Kasumi-1 (cell line): Measurements from ENCODE around the gene TEC.
"Not testable (repeated sequence)": the region's sequence is repeated elsewhere in the genome, so short reads cannot be mapped to it uniquely, and the experiment has no call there.

Source experiments
- DNase-seq, 2 experiments: peaks; one replicate each; lab custom pipeline; 2025; lab: John Stamatoyannopoulos, UW

The TEC gene

GRCh38 chr4:48196758-48197504 lies 72.7 kb downstream of the TEC start:
- peak in 1 of 2 experiments; percentile 22 for DNase-seq

GRCh38 chr4:48195853-48196252 lies 73.8 kb downstream of the TEC start:
- no peak for DNase-seq

GRCh38 chr4:48195374-48195773 lies 74.3 kb downstream of the TEC start:
- DNase-seq: no peak

GRCh38 chr4:48194971-48195370 lies 74.7 kb downstream of the TEC start:
- peak; percentile 25 to 50 for DNase-seq

- no peak for DNase-seq
These were observed 75.6 kb downstream of the TEC start for GRCh38 chr4:48193921-48194468.

- no peak for DNase-seq
These were observed 76.4 kb downstream of the TEC start for GRCh38 chr4:48193096-48193836.

- DNase-seq: no peak
These were observed 77.9 kb downstream of the TEC start for GRCh38 chr4:48191758-48192157.

GRCh38 chr4:48190839-48191238 lies 78.8 kb downstream of the TEC start:
- DNase-seq: no peak

- no peak for DNase-seq
These were observed 79.9 kb downstream of the TEC start for GRCh38 chr4:48189731-48190130.

- DNase-seq: no peak
These were observed 81.2 kb downstream of the TEC start for GRCh38 chr4:48188390-48188789.

- DNase-seq: peak; percentile 18 to 42
These were observed 81.8 kb downstream of the TEC start for GRCh38 chr4:48187813-48188212.

- not testable (repeated sequence) for DNase-seq
These were observed 82.6 kb downstream of the TEC start for GRCh38 chr4:48187066-48187465.

- not testable (repeated sequence) for DNase-seq
These were observed 83.2 kb downstream of the TEC start for GRCh38 chr4:48186394-48186793.

GRCh38 chr4:48184882-48185281 lies 84.8 kb downstream of the TEC start:
- DNase-seq: no peak

GRCh38 chr4:48180234-48180633 lies 89.4 kb downstream of the TEC start:
- DNase-seq: peak; percentile 45 to 65

GRCh38 chr4:48178931-48179330 lies 90.7 kb downstream of the TEC start:
- no peak for DNase-seq

GRCh38 chr4:48175806-48176205 lies 93.8 kb downstream of the TEC start:
- DNase-seq: no peak

GRCh38 chr4:48175328-48175727 lies 94.3 kb downstream of the TEC start:
- no peak for DNase-seq

- no peak for DNase-seq
These were observed 96.3 kb downstream of the TEC start for GRCh38 chr4:48173056-48173991.

- no peak for DNase-seq
These were observed 97.0 kb downstream of the TEC start for GRCh38 chr4:48172651-48173050.

- DNase-seq: no peak
These were observed 100.0 kb downstream of the TEC start for GRCh38 chr4:48169636-48170035.
